ENCODE measurements around the gene UTS2B.

Gene UTS2B

GRCh38 chr3:191378142-191378812 is 48.0 kb upstream of the UTS2B start:
- ChIA-PET CTCF (interaction anchor here (0.6 kb wide), 2 partner anchors 11 to 746 kb away, joined by 3 read pairs; no protein-coding TSS in a partner anchor), POLR2A (interaction anchor here (0.6 kb wide), 1 partner anchor 51 kb away, joined by 3 read pairs; no protein-coding TSS in a partner anchor)
- TF ChIP-seq PRDM6 (tag by site-specific recombination; IDR thresholded peaks at IDR 0.05) (peak; percentile 69), ZNF654 (tag by site-specific recombination; IDR thresholded peaks at IDR 0.05; ENCODE audit: low read depth) (no peak), HIC1 (tag by site-specific recombination; IDR thresholded peaks at IDR 0.05) (no peak), ZSCAN5A (tag by site-specific recombination; IDR thresholded peaks at IDR 0.05) (no peak), ZNF138 (tag by site-specific recombination; IDR thresholded peaks at IDR 0.05; ENCODE audit: borderline replicate concordance) (no peak)
- H3K9me3 ChIP-seq (ENCODE audit: control insufficient read depth, insufficient read depth, low read depth, low read length), result no peaks in the 10 kb centered on the region
- peaks cover 0 to 48% of the 10 kb centered on the region in 2 experiments; a peak in 1 of 3 replicates for H3K36me3 ChIP-seq (ENCODE audit: control insufficient read depth in 2 of 2, insufficient read depth in 1 of 2, low read length in 2 of 2)
- H3K27ac ChIP-seq (ENCODE audit: extremely low read depth, low read depth, low read length), result no peak overlapping the region
- peaks cover 15% of the 10 kb centered on the region for H3K4me1 ChIP-seq (ENCODE audit: control insufficient read depth, insufficient read depth, low read length)
- H3K4me3 ChIP-seq (ENCODE audit: low read depth, low read length), result no peak overlapping the region

- H3K4me3 ChIP-seq (ENCODE audit: low read depth, low read length), result no peak overlapping the region
- POLR2A ChIA-PET, result no interaction called here
- peak overlapping the region; percentile 27 for H3K27ac ChIP-seq (ENCODE audit: extremely low read depth, low read depth, low read length)
- TF ChIP-seq ZNF660 (tag by site-specific recombination; IDR thresholded peaks at IDR 0.05), result peak; percentile 45; the same call in 1 of the 2 replicates
- TF ChIP-seq ZNF362 (tag by site-specific recombination; IDR thresholded peaks at IDR 0.05), result peak; percentile 59; the same call in 1 of the 2 replicates
- no peak for TF ChIP-seq ZNF10 (tag by site-specific recombination; IDR thresholded peaks at IDR 0.05)
- TF ChIP-seq ZNF514 (tag by site-specific recombination; IDR thresholded peaks at IDR 0.05), result no peak
- TF ChIP-seq ZNF843 (tag by site-specific recombination; IDR thresholded peaks at IDR 0.05), result peak; percentile 65
- 0 out of 2 replicates have a peak, but pooled peaks have one; percentile 35 for TF ChIP-seq ZNF18 (tag by site-specific recombination; IDR thresholded peaks at IDR 0.05)
- TF ChIP-seq ZFHX2 (tag by site-specific recombination; conservative IDR thresholded peaks at IDR 0.05), result peak; percentile 36; the same call in 1 of the 2 replicates
- TF ChIP-seq KLF1 (tag by site-specific recombination; IDR thresholded peaks at IDR 0.05), result peak; percentile 36; the same call in 1 of the 2 replicates
- 0 out of 2 replicates have a peak, but pooled peaks have one; percentile 58 for TF ChIP-seq FEZF1 (tag by site-specific recombination; IDR thresholded peaks at IDR 0.05)
- TF ChIP-seq PRDM1 (tag by site-specific recombination; IDR thresholded peaks at IDR 0.05), result no peak
- peak; percentile 69 for TF ChIP-seq OSR2 (tag by site-specific recombination; IDR thresholded peaks at IDR 0.05)
- TF ChIP-seq ZNF366 (tag by site-specific recombination; conservative IDR thresholded peaks at IDR 0.05), result 0 out of 2 replicates have a peak, but pooled peaks have one; percentile 33
- no peak for TF ChIP-seq YY2 (tag by site-specific recombination; IDR thresholded peaks at IDR 0.05)
- 0 out of 2 replicates have a peak, but pooled peaks have one; percentile 32 for TF ChIP-seq INSM2 (tag by site-specific recombination; IDR thresholded peaks at IDR 0.05)
- TF ChIP-seq ZNF629 (tag by site-specific recombination; IDR thresholded peaks at IDR 0.05), result peak; percentile 31; the same call in 1 of the 2 replicates
- TF ChIP-seq ZBTB8A (tag by site-specific recombination; IDR thresholded peaks at IDR 0.05), result peak; percentile 39; the same call in 1 of the 2 replicates
- peak; percentile 10; the same call in 1 of the 2 replicates for TF ChIP-seq EGR2 (tag by site-specific recombination; IDR thresholded peaks at IDR 0.05; ENCODE audit: low read depth)
These were observed 46.3 kb upstream of the UTS2B start for GRCh38 chr3:191376516-191377141.

More at GRCh38 chr3:191376516-191377141, 46.3 kb upstream of the UTS2B start:
- H3K9me3 ChIP-seq (ENCODE audit: control insufficient read depth, insufficient read depth, low read depth, low read length), result no peaks in the 10 kb centered on the region
- peaks cover 15% of the 10 kb centered on the region for H3K4me1 ChIP-seq (ENCODE audit: control insufficient read depth, insufficient read depth, low read length)
- peaks cover 0 to 33% of the 10 kb centered on the region in 2 experiments; a peak in 1 of 3 replicates for H3K36me3 ChIP-seq (ENCODE audit: control insufficient read depth in 2 of 2, insufficient read depth in 1 of 2, low read length in 2 of 2)
- CTCF ChIA-PET, result interaction anchor here (0.5 kb wide), 1 partner anchor 9 kb away, joined by 3 read pairs; no protein-coding TSS in a partner anchor

Data from HEK293 (cell line).